ENCODE results near the gene ANTXRL. TPM values are rescaled to one million over a fixed set of nuclear protein-coding genes. Genes with fewer than 3 reads are reported as not detected.
"Not testable (repeated sequence)": the region's sequence is repeated elsewhere in the genome, so short reads cannot be mapped to it uniquely, and the experiment has no call there.

ANTXRL gene
- total RNA-seq, 1 donor from 2014 or later: not detected

DNA sequence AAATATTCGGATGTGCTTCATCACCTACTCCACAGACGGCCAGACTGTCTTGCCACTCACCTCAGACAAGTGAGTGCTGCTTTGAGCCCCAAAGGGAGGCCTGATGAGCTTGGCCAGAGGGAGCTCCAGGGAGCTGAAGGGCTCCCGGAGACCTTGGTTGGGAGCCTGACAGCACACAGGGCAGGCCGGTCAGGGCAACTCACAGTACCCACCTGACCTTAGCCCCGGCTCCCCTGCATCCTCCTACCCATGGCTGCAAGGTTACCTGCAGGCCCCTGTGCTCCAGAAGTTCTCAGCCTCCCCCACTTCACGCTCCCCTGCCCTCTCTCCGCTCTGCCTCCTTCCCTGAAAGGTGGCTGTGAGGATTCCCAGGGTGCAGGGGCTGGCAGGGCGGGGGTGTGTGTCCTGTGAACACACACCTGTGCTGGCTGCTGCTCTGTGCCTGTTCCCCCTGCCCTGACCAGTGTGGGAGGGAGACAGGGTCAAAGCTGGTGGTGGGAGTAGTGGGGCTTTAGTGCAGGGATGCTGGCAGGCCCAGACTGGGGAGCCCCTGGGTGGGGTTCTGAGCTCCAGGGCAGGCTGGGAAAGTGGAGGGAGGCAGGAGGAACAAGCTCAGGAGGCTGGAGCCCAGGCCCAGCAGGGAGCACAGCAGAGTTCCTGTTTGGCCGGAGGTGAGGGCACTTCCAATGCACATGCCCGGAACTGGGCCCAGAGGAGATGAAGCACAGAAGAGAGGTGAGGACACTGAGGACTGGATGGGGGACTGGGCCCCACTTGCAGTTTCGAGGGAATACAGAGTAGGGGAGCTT lies 7.2 kb downstream of the ANTXRL start:
- TF ChIP-seq CTCF (IDR thresholded peaks at IDR 0.05; ENCODE audit: unreplicated experiment): no peak
- no peaks in the 10 kb centered on the region for H3K36me3 Mint-ChIP-seq
- H3K27ac Mint-ChIP-seq: no peak overlapping the region
- no peak overlapping the region for H3K4me3 Mint-ChIP-seq
- no peak for DNase-seq (ENCODE audit: low spot score in 2 of 2, unreplicated experiment in 2 of 2)
- H3K27me3 Mint-ChIP-seq (ENCODE audit: low read depth): no peaks in the 10 kb centered on the region
- no peaks in the 10 kb centered on the region for H3K4me1 Mint-ChIP-seq
- no peaks in the 10 kb centered on the region for H3K9me3 Mint-ChIP-seq

- H3K36me3 Mint-ChIP-seq: no peaks in the 10 kb centered on the region
- no peaks in the 10 kb centered on the region for H3K4me1 Mint-ChIP-seq
- H3K27me3 Mint-ChIP-seq (ENCODE audit: low read depth): no peaks in the 10 kb centered on the region
- TF ChIP-seq CTCF (IDR thresholded peaks at IDR 0.05; ENCODE audit: unreplicated experiment): no peak
- H3K27ac Mint-ChIP-seq: no peak overlapping the region
- no peaks in the 10 kb centered on the region for H3K9me3 Mint-ChIP-seq
- no peak for DNase-seq (ENCODE audit: low spot score in 2 of 2, unreplicated experiment in 2 of 2)
- H3K4me3 Mint-ChIP-seq: no peak overlapping the region
Measured at GRCh38 chr10:46294641-46295220, 7.9 kb downstream of the ANTXRL start.

GRCh38 chr10:46295350-46296010 lies 8.7 kb downstream of the ANTXRL start:
- H3K4me1 Mint-ChIP-seq; H3K27ac Mint-ChIP-seq; H3K4me3 Mint-ChIP-seq; H3K36me3 Mint-ChIP-seq; H3K27me3 Mint-ChIP-seq (ENCODE audit: low read depth); DNase-seq (ENCODE audit: low spot score in 2 of 2, unreplicated experiment in 2 of 2); H3K9me3 Mint-ChIP-seq: not testable (repeated sequence)

- H3K27me3 Mint-ChIP-seq (ENCODE audit: low read depth); H3K4me1 Mint-ChIP-seq; H3K4me3 Mint-ChIP-seq; H3K36me3 Mint-ChIP-seq; H3K27ac Mint-ChIP-seq; H3K9me3 Mint-ChIP-seq; DNase-seq (ENCODE audit: low spot score in 2 of 2, unreplicated experiment in 2 of 2): not testable (repeated sequence)
Measured at GRCh38 chr10:46296086-46296485, 9.3 kb downstream of the ANTXRL start.

GRCh38 chr10:46296641-46297141 lies 9.9 kb downstream of the ANTXRL start:
- Mint-ChIP-seq H3K27ac (no peak overlapping the region), H3K4me3 (no peak overlapping the region), H3K9me3 (no peaks in the 10 kb centered on the region), H3K27me3 (ENCODE audit: low read depth) (no peaks in the 10 kb centered on the region), H3K36me3 (no peaks in the 10 kb centered on the region), H3K4me1 (no peaks in the 10 kb centered on the region)
- TF ChIP-seq CTCF (IDR thresholded peaks at IDR 0.05; ENCODE audit: unreplicated experiment): no peak
- no peak for DNase-seq (ENCODE audit: low spot score in 2 of 2, unreplicated experiment in 2 of 2)

DNA sequence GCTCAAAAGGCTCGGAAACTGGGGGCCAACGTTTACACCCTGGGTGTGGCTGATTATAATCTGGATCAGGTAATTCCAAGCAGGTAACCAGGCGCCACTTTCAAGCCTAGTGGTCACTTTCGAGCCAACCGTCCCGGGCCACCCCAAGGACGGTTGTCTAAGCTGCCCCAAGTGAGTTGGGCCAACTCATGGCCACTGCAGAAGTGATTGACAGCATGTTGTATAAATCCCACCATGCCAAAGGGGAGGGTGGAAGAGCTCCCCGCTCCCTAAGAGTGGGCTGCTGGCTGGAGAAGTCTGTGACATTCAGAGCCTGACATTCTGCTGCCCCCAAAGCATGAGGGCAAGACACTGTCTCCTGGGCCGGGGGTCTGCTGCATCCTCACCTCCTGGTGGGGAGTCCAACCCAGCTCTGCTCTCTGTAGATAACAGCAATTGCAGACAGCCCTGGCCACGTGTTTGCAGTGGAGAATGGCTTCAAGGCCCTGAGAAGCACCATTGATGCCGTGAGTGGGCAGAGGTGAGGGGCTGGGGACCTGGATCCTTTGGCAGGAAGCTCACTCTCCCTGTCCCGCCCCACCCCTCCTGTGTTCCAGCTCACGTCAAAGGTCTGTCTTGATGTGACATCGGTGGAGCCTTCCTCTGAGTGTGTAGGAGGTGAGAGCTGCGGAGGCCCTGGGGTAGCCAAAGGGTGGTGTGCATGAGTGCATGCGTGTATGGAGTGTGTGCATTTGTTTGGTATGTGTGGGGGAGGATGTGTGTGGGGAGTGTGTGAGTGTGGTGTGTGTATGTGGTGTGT lies 10.8 kb downstream of the ANTXRL start:
- H3K4me3 Mint-ChIP-seq: no peak overlapping the region
- no peaks in the 10 kb centered on the region for H3K27me3 Mint-ChIP-seq (ENCODE audit: low read depth)

More for the DNA sequence above, 10.8 kb downstream of the ANTXRL start:
- Mint-ChIP-seq H3K27ac (no peak overlapping the region), H3K9me3 (no peaks in the 10 kb centered on the region), H3K4me1 (no peaks in the 10 kb centered on the region), H3K36me3 (no peaks in the 10 kb centered on the region)
- DNase-seq (ENCODE audit: low spot score in 2 of 2, unreplicated experiment in 2 of 2): no peak
- no peak for TF ChIP-seq CTCF (IDR thresholded peaks at IDR 0.05; ENCODE audit: unreplicated experiment)

Data from mesothelial cell of epicardium (in vitro differentiated cells).